Mucosa of descending colon (tissue), 3 donors: Measurements from ENCODE around the gene TMEM25. TPM values are rescaled to one million over a fixed set of nuclear protein-coding genes. Genes with fewer than 3 reads are reported as not detected.

Experiments
- ATAC-seq: fragments of 200-7000 bp; cut with Tn5 transposase; one replicate; pipeline ENCODE4 v1.9.1; 2020; ENCODE audit warnings: mild to moderate bottlenecking, moderate library complexity
- DNase-seq, 3 donors: peaks; one replicate each; pipeline ENCODE4 v3.0.0-alpha.2; 2020
- H3K36me3 ChIP-seq: fragments of 200-600 bp; one replicate; pipeline ENCODE4 v1.8.0; 2021; ENCODE audit warnings: low read depth, mild to moderate bottlenecking
- H3K4me1 ChIP-seq: fragments of 200-600 bp; one replicate; pipeline ENCODE4 v1.8.0; 2021; ENCODE audit warnings: low read depth, mild to moderate bottlenecking
- H3K4me3 ChIP-seq: fragments of 200-600 bp; one replicate; pipeline ENCODE4 v1.8.0; 2021; ENCODE audit warnings: mild to moderate bottlenecking
- H3K9me3 ChIP-seq: fragments of 200-600 bp; one replicate; pipeline ENCODE4 v1.8.0; 2021; ENCODE audit warnings: mild to moderate bottlenecking
- CTCF ChIP-seq: fragments of 200-600 bp; IDR thresholded peaks from one replicate; pipeline ENCODE4 v1.8.0; 2022; ENCODE audit warnings: antibody characterized with exemption, mild to moderate bottlenecking
- intact Hi-C, 2 donors: fragments of 100-400 bp; cut with DNase I in 1 of 2; cut with micrococcal nuclease in 1 of 2; formaldehyde crosslinking; loops; one replicate each; pipeline versions ENCODE4 v1.11.0 to v1.11.1; 2022; cut with DNase I, micrococcal nuclease
- total RNA-seq, 3 donors: library from RNA; stranded (reverse); fragmentation: NEBNext Ultra II Directional in 2 of 3; extraction: Animal tissue kit (Norgen Biotek cat#: 25700) in 2 of 3; gene quantifications; one replicate each; pipeline versions ENCODE4 v1.2.1 to v1.2.4, GENCODE V29; 2021 to 2023
- donor health status: DM: no; HTN: no; CAD: no; lungs with moderate emphysema.
- donor health status: DM: no; HTN: no; CAD: no.
- donor health status: DM: no; HTN: yes; CAD: no.

TMEM25 gene
- total RNA-seq, 3 donors from 2014 or later: 7.8 to 18.0 (median 8.5) TPM

GRCh38 chr11:118532091-118532490, 1.1 kb downstream of the TMEM25 start:
- no peak for ATAC-seq
- H3K36me3 ChIP-seq: no peaks in the 10 kb centered on the region
- no peaks in the 10 kb centered on the region for H3K9me3 ChIP-seq
- H3K4me3 ChIP-seq: no peak overlapping the region
- no peak for TF ChIP-seq CTCF
- peak in 1 of 3 donors; percentile 48 for DNase-seq
- intact Hi-C loops: no loop called here
- H3K4me1 ChIP-seq: peaks cover 8% of the 10 kb centered on the region

- no peak for TF ChIP-seq CTCF
- DNase-seq (no peak), ATAC-seq (no peak)
- Histone ChIP-seq H3K4me3 (no peak overlapping the region), H3K9me3 (no peaks in the 10 kb centered on the region), H3K36me3 (no peaks in the 10 kb centered on the region), H3K4me1 (peaks cover 8% of the 10 kb centered on the region)
- intact Hi-C loops: no loop called here
Measured at GRCh38 chr11:118532852-118533768, 2.1 kb downstream of the TMEM25 start.

- no peak overlapping the region for H3K4me3 ChIP-seq
- no peak for TF ChIP-seq CTCF
- peaks cover 8% of the 10 kb centered on the region for H3K4me1 ChIP-seq
- H3K36me3 ChIP-seq: no peaks in the 10 kb centered on the region
- peak in 1 of 3 donors; percentile 49 for DNase-seq
- intact Hi-C loops: no loop called here
- no peaks in the 10 kb centered on the region for H3K9me3 ChIP-seq
- peak; percentile 51 for ATAC-seq
Measured at GRCh38 chr11:118533769-118534729, 3.1 kb downstream of the TMEM25 start.

- TF ChIP-seq CTCF: no peak
- ATAC-seq (no peak), DNase-seq (no peak)
- H3K4me1 ChIP-seq: peaks cover under 1% of the 10 kb centered on the region
- intact Hi-C loops: no loop called here
- H3K4me3 ChIP-seq: no peak overlapping the region
- no peaks in the 10 kb centered on the region for H3K9me3 ChIP-seq
- no peaks in the 10 kb centered on the region for H3K36me3 ChIP-seq
Measured at GRCh38 chr11:118535261-118535660, 4.3 kb downstream of the TMEM25 start.

GRCh38 chr11:118536726-118537125, 5.7 kb downstream of the TMEM25 start:
- no peak for DNase-seq
- Histone ChIP-seq H3K4me1 (no peaks in the 10 kb centered on the region), H3K36me3 (no peaks in the 10 kb centered on the region), H3K9me3 (no peaks in the 10 kb centered on the region), H3K4me3 (no peak overlapping the region)
- no peak for TF ChIP-seq CTCF
- intact Hi-C loops: no loop called here
- no peak for ATAC-seq
